Fibroblast of pulmonary artery (primary cell): ENCODE data around the gene ARID3A.

Experiments
- DNase-seq: peaks from one replicate; pipeline ENCODE4 v3.0.0-alpha.2; 2010; ENCODE audit warnings: low read depth
- H3K4me3 ChIP-seq: replicated peaks from 2 replicates; pipeline ENCODE4 v1.5.1; 2011; ENCODE audit warnings: low read depth, mild to moderate bottlenecking, control low read depth, low read length, moderate library complexity
- TF ChIP-seq, protein P1 (sequence below): IDR thresholded peaks from 2 replicates; pipeline ENCODE4 v1.5.1; 2011; ENCODE audit warnings: mild to moderate bottlenecking, control low read depth, low read length, inconsistent platforms; ENCODE audit errors: missing control alignments

Gene ARID3A

DNA sequence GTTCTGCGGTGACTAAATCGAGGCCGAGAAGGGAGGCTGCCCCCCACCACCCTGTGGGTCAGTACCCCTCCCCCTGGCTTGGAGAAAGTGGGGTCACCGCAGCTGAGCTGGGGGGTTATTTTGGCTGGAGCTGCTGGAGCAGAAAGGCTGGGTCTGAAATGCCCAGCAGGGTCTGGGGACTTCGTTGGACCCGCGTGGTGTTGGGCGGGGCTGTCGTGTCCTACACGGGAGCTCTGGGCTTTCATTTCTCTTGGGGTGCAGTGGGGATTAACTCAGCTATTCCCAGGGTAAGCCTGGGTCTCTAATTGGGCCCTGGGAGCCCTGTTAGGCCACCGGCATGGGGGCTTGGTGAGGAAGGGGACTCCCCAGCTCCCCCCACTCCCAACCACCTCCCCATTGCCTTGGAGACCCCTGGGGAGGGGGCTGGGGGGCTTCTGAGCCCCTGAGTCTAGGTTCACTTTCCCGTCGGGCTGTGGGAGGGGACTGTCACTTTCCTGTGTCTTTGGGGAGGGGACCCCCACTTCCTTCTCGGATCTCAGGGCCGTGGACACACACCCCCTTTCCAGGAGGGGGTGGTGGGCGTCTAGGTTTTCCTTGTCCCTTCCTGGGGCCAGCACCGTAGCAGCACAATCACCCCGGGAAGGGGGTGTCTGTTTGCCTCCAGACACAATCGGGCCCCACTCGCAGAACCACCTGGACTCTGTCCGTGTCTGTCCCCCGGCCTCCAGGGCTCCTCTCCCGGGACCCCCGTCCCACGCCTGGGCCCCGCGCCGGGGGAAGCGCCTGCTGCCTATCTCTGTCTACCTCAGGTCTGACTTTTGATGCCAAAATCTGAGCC, 48.1 kb downstream of the ARID3A start:
- DNase-seq, result no peak
- TF ChIP-seq, protein P1, sequence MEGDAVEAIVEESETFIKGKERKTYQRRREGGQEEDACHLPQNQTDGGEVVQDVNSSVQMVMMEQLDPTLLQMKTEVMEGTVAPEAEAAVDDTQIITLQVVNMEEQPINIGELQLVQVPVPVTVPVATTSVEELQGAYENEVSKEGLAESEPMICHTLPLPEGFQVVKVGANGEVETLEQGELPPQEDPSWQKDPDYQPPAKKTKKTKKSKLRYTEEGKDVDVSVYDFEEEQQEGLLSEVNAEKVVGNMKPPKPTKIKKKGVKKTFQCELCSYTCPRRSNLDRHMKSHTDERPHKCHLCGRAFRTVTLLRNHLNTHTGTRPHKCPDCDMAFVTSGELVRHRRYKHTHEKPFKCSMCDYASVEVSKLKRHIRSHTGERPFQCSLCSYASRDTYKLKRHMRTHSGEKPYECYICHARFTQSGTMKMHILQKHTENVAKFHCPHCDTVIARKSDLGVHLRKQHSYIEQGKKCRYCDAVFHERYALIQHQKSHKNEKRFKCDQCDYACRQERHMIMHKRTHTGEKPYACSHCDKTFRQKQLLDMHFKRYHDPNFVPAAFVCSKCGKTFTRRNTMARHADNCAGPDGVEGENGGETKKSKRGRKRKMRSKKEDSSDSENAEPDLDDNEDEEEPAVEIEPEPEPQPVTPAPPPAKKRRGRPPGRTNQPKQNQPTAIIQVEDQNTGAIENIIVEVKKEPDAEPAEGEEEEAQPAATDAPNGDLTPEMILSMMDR, result no peak
- H3K4me3 ChIP-seq, result no peak overlapping the region

DNA sequence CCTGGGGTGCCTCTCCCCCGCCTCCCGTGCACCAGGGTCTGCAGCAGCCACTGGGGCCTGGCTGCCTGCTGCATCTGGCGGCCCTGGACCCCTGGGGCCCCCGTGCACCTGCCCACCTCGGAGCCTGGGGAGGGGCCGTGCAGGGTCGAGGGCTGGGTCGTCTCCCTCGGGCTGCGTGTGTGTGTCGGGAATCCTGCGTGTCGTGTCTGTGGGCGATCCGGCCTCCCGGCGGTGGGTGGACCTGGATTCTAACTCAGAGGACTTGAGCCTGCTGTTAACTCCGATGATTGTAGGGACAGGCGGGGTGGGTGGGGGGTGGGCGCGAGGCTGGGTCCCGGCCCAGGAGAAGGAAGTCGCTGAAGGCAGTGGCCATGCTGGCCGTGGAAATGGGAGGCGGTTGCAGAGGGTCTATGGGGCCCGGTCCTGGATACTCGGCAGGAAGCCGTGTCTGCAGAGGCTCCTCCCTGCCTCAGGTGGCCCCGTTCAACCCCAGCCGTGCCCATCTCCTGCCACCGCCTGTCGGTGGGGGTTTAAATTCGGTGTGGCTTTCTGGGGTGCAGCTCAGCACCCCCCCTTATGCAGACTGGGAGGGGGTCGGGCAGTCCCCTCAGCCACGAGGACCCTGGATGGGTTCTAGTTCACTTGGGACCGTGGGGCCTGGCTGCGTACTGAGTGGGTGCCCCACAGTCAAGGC, 48.9 kb downstream of the ARID3A start:
- TF ChIP-seq, protein P1, result no peak
- H3K4me3 ChIP-seq, result no peak overlapping the region
- no peak for DNase-seq

DNA sequence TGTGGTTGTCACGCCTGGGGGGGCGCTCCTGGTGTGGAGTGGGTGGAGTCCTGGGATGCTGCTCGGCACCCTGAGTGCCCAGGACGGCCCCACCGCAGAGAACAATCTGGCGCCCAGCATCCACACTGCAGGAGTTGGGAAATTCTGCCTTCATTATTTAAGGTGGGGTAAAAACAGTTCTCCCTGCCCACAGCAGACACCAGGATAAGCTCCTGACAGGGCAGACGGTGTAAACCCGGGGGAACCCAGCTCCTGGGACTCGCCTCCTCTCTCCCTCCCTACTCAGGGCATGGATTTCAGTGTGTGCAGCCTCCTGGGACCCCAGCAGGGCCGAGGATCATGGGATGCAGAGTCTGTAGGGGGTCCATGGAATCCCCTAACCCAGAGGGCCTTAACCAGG, 50.6 kb downstream of the ARID3A start:
- DNase-seq, result no peak
- TF ChIP-seq, protein P1, result no peak
- H3K4me3 ChIP-seq, result no peak overlapping the region

DNA sequence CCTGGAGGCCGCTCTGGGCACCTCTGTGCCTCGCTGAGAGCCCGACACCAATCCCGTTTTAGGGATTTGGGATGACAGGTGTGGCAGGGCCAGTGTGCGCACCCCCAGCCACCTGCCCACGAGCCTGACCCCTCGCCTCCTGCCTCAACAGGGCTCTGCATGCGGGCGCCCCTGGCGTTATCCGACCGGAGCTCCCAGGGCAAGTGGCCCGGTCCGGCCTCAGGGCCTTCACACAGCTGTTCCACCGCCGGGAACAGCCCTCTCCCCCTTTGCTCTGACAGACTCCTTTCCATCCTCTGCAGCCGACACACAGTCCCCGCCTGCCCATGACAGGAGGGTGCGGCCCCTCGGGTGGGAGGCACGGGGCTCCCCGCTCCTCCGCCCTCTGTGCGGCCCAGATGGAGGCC, 51.2 kb downstream of the ARID3A start:
- TF ChIP-seq, protein P1, result no peak
- H3K4me3 ChIP-seq, result no peak overlapping the region
- no peak for DNase-seq

DNA sequence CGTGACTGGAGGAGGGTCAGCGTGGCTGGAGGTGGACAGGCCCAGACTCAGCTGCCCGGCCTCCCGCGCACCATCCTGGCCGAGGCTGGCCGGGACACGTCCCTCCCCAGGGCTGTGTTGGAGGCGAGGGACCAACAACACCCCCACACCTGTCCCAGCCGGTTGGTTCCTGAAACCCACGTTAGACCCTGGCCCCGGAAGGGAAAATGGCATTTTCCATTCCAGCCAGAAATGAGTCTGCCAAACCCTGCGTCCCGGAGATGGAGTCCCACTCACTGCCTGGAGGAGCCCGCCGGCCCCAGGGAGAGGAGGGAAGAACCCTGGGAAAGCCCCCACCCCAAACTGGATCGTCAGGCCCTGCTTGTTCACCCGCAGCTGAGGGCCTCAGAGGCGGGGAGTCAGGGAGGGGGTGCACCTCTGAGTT, 53.5 kb downstream of the ARID3A start:
- TF ChIP-seq, protein P1, result no peak
- H3K4me3 ChIP-seq, result no peak overlapping the region
- no peak for DNase-seq

DNA sequence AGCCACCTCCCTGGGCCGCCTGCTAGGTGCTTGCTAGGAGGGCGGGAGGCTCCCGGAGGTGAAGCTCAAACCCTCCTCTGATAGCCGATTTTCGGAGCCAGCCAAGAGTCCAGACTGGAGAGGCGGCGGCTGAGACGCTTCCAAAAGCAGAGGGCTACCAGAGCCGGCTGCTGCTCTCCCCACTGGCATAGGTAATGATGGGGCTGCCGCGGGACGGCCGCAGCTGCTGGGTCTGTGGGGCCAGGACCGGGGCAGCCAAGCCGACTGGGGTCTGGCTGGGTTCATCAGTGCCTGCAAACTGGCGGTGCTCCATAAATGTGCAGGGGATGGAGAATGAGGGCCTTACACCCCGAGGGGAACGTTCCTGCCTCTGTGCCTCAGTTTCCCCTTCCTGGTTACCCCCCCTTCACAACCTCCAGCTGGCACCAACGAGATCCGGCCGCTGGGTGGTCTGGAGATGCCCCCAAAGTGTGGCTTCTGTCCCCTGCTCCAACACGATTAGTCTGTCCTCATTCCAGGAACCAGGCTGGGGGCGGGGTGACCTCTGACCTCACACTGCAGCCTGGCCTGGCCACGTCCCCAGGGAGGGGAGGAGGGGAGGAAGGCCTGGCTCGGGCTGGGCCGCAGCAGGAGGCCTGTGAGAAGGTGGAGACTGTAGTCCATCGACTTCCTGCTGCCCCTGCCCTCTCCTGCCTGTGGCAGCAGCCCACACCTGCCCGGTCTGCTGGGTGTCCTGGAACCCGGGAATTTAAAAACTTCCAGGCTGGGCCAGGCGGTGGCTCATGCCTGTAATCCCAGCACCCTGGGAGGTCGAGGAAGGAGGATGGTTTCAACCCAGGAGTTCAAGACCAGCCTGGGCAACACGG, 54.5 kb downstream of the ARID3A start:
- TF ChIP-seq, protein P1, result no peak
- H3K4me3 ChIP-seq, result no peak overlapping the region
- no peak for DNase-seq
